GM23248 (cell line): ENCODE data around the gene OS9. TPM values are rescaled to one million over a fixed set of nuclear protein-coding genes. Genes with fewer than 3 reads are reported as not detected.
"Not testable (repeated sequence)": the region's sequence is repeated elsewhere in the genome, so short reads cannot be mapped to it uniquely, and the experiment has no call there.

Experiments used
- DNase-seq: peaks from one replicate; pipeline ENCODE4 v3.0.0-alpha.2; 2015
- H2AFZ ChIP-seq: fragments of 200-600 bp; sonication (generic); 2 replicates; pipeline ENCODE4 v1.6.1; 2016; ENCODE audit warnings: antibody characterized with exemption
- H3F3A ChIP-seq: fragments of 200-600 bp; sonication (generic); 2 replicates; pipeline ENCODE4 v1.6.1; 2016; ENCODE audit warnings: mild to moderate bottlenecking, antibody characterized with exemption, mixed run types; ENCODE audit not compliant: insufficient read depth
- H3K27ac ChIP-seq: fragments of 200-600 bp; sonication (generic); 2 replicates; pipeline ENCODE4 v1.5.1; 2016; ENCODE audit warnings: mild to moderate bottlenecking
- H3K27me3 ChIP-seq: fragments of 200-600 bp; sonication (generic); replicated peaks from 2 replicates; pipeline ENCODE4 v1.6.1; 2016; ENCODE audit warnings: mild to moderate bottlenecking; ENCODE audit not compliant: insufficient read depth
- H3K36me3 ChIP-seq: fragments of 200-600 bp; sonication (generic); 2 replicates; pipeline ENCODE4 v1.6.1; 2016; ENCODE audit warnings: low read depth, mild to moderate bottlenecking
- H3K4me1 ChIP-seq: fragments of 200-600 bp; sonication (generic); 2 replicates; pipeline ENCODE4 v1.6.1; 2016; ENCODE audit warnings: mild to moderate bottlenecking; ENCODE audit not compliant: insufficient read depth
- H3K4me2 ChIP-seq: fragments of 200-600 bp; sonication (generic); one replicate; pipeline ENCODE4 v1.6.1; 2016; ENCODE audit warnings: mild to moderate bottlenecking; ENCODE audit not compliant: unreplicated experiment
- H3K4me3 ChIP-seq: fragments of 200-600 bp; sonication (generic); 2 replicates; pipeline ENCODE4 v1.5.1; 2016; ENCODE audit warnings: mild to moderate bottlenecking
- H3K79me2 ChIP-seq: fragments of 200-600 bp; sonication (generic); 2 replicates; pipeline ENCODE4 v1.6.1; 2016; ENCODE audit warnings: mild to moderate bottlenecking; ENCODE audit not compliant: insufficient read depth
- H3K9ac ChIP-seq: fragments of 200-600 bp; sonication (generic); 2 replicates; pipeline ENCODE4 v1.6.1; 2016; ENCODE audit warnings: mild to moderate bottlenecking
- H3K9me2 ChIP-seq: fragments of 200-600 bp; sonication (generic); 2 replicates; pipeline ENCODE4 v1.6.1; 2016; ENCODE audit warnings: mixed run types, mild to moderate bottlenecking, moderate library complexity; ENCODE audit not compliant: insufficient read depth
- H3K9me3 ChIP-seq: fragments of 200-600 bp; sonication (generic); one replicate; pipeline ENCODE4 v1.6.1; 2017; ENCODE audit warnings: low read depth
- H4K20me1 ChIP-seq: fragments of 200-600 bp; sonication (generic); 2 replicates; pipeline ENCODE4 v1.6.0; 2016; ENCODE audit not compliant: insufficient read depth
- EZH2 ChIP-seq: fragments of 200-600 bp; sonication (generic); IDR thresholded peaks from 2 replicates; pipeline ENCODE4 v1.6.1; 2018; ENCODE audit warnings: antibody characterized with exemption, mild to moderate bottlenecking; ENCODE audit not compliant: insufficient read depth, poor library complexity, severe bottlenecking
- EZH2phosphoT487 ChIP-seq: fragments of 200-600 bp; sonication (generic); IDR thresholded peaks from 2 replicates; pipeline ENCODE4 v1.6.1; 2018; ENCODE audit warnings: antibody characterized with exemption, moderate library complexity, mild to moderate bottlenecking, low read depth; ENCODE audit not compliant: insufficient read depth
- WGBS, 2 experiments: methylation state at CpG; one replicate each; pipeline ENCODE4 v1.1.6; 2015 to 2017; ENCODE audit warnings: low lambda C conversion rate in 2 of 2, low coverage in 1 of 2; ENCODE audit errors: missing lambda C conversion rate in 2 of 2; 5-methylcytosine and 5-hydroxymethylcytosine counted together
- in situ Hi-C: fragments of 300-500 bp; cut with MboI; formaldehyde crosslinking; loops from 2 replicates; pipeline ENCODE4 v1.15.0; 2020
- polyA plus RNA-seq: library from polyadenylated mRNA; unstranded; fragments of >200 nt; fragmentation: Nextera tagmentation; extraction: Ambion mirVana; gene quantifications from 2 replicates; pipeline ENCODE4 v1.2.1, GENCODE V29; 2016
- total RNA-seq: library from RNA; depleted of rRNA; stranded (reverse); fragments of >200 nt; shearing (Covaris generic); gene quantifications from 2 replicates; pipeline ENCODE4 v1.2.3, GENCODE V29; 2014

The OS9 gene
- total and polyA plus RNA-seq, 2 experiments from 2014 or later = 186 to 329 TPM

- no peak overlapping the region for H3K4me2 ChIP-seq
- H2AFZ ChIP-seq = no peak overlapping the region
- H3K9me2 ChIP-seq = no peaks in the 10 kb centered on the region
- H3K4me3 ChIP-seq = no peak overlapping the region
- no peaks in the 10 kb centered on the region for H3K36me3 ChIP-seq
- H4K20me1 ChIP-seq = no peaks in the 10 kb centered on the region
- 41 to 45% methylated on average over 6 of the region's 6 CpGs for WGBS, 2 experiments
- in situ Hi-C loops = no loop called here
- TF ChIP-seq EZH2 (no peak), EZH2phosphoT487 (no peak)
- no peaks in the 10 kb centered on the region for H3K4me1 ChIP-seq
- no peaks in the 10 kb centered on the region for H3F3A ChIP-seq
- H3K9me3 ChIP-seq = no peaks in the 10 kb centered on the region
- no peak for DNase-seq
- no peaks in the 10 kb centered on the region for H3K79me2 ChIP-seq
- H3K27me3 ChIP-seq = peaks cover 15% of the 10 kb centered on the region
- no peak overlapping the region for H3K27ac ChIP-seq
- no peak overlapping the region for H3K9ac ChIP-seq
Measured at GRCh38 chr12:57672801-57673200, 21.1 kb upstream of the OS9 start.

- Histone ChIP-seq H3K27me3 (peaks cover 15% of the 10 kb centered on the region), H3K9ac (no peak overlapping the region), H4K20me1 (no peaks in the 10 kb centered on the region), H3K4me2 (no peak overlapping the region), H3K79me2 (no peaks in the 10 kb centered on the region), H3K27ac (no peak overlapping the region), H2AFZ (no peak overlapping the region), H3K4me1 (no peaks in the 10 kb centered on the region), H3F3A (no peaks in the 10 kb centered on the region), H3K9me2 (no peaks in the 10 kb centered on the region), H3K36me3 (no peaks in the 10 kb centered on the region), H3K4me3 (no peak overlapping the region), H3K9me3 (no peaks in the 10 kb centered on the region)
- TF ChIP-seq EZH2phosphoT487 (no peak), EZH2 (no peak)
- 73 to 75% methylated on average over 25 to 29 of the region's 29 CpGs for WGBS, 2 experiments
- DNase-seq = no peak
- in situ Hi-C loops = no loop called here
Measured at GRCh38 chr12:57674691-57675090, 19.2 kb upstream of the OS9 start.

GRCh38 chr12:57677947-57678346 is 16.0 kb upstream of the OS9 start:
- in situ Hi-C loops, H3K9ac ChIP-seq, H3K4me3 ChIP-seq, H3K4me2 ChIP-seq, H2AFZ ChIP-seq, DNase-seq, H3K4me1 ChIP-seq, H3K27ac ChIP-seq, H3K36me3 ChIP-seq, H4K20me1 ChIP-seq, H3K79me2 ChIP-seq, H3F3A ChIP-seq, H3K27me3 ChIP-seq, H3K9me3 ChIP-seq, H3K9me2 ChIP-seq: not testable (repeated sequence)
- 68 to 73% methylated on average over 9 of the region's 9 CpGs for WGBS, 2 experiments

- Histone ChIP-seq H3K9me2 (no peaks in the 10 kb centered on the region), H3K4me1 (no peaks in the 10 kb centered on the region), H3F3A (no peaks in the 10 kb centered on the region), H3K36me3 (no peaks in the 10 kb centered on the region), H3K27ac (no peak overlapping the region), H3K9ac (no peak overlapping the region), H3K4me2 (no peak overlapping the region), H4K20me1 (no peaks in the 10 kb centered on the region), H3K27me3 (peaks cover 14% of the 10 kb centered on the region), H3K4me3 (no peak overlapping the region), H3K9me3 (no peaks in the 10 kb centered on the region), H3K79me2 (no peaks in the 10 kb centered on the region), H2AFZ (no peak overlapping the region)
- in situ Hi-C loops = no loop called here
- no peak for DNase-seq
- no peak for TF ChIP-seq EZH2
- TF ChIP-seq EZH2phosphoT487 = no peak
Measured at GRCh38 chr12:57679697-57680096, 14.2 kb upstream of the OS9 start.

GRCh38 chr12:57687862-57688261 is 6.1 kb upstream of the OS9 start:
- Histone ChIP-seq H3K27me3 (peaks cover 30% of the 10 kb centered on the region), H3K27ac (no peak overlapping the region), H3K9me3 (no peaks in the 10 kb centered on the region), H2AFZ (no peak overlapping the region), H3K4me3 (no peak overlapping the region), H3K9ac (no peak overlapping the region), H3K79me2 (no peaks in the 10 kb centered on the region), H3K4me2 (no peak overlapping the region), H3K9me2 (no peaks in the 10 kb centered on the region), H3K36me3 (no peaks in the 10 kb centered on the region), H3K4me1 (no peaks in the 10 kb centered on the region), H3F3A (no peaks in the 10 kb centered on the region), H4K20me1 (no peaks in the 10 kb centered on the region)
- TF ChIP-seq EZH2phosphoT487 (no peak), EZH2 (no peak)
- DNase-seq = no peak
- in situ Hi-C loops = no loop called here
- 41 to 56% methylated on average over 4 of the region's 4 CpGs for WGBS, 2 experiments
